ENCODE results near the gene UMAD1. TPM values are rescaled to one million over a fixed set of nuclear protein-coding genes. Genes with fewer than 3 reads are reported as not detected.

The UMAD1 gene
- total and polyA plus RNA-seq, 2 donors (not counting 3 experiments of a cell fraction or from before 2014, with no cell fraction given) = 5.6 to 6.6 TPM

- FAIRE-seq (no peak), DNase-seq (ENCODE audit: low read depth, low spot score) (no peak)
- H3K27me3 ChIP-seq (ENCODE audit: control insufficient read depth in 2 of 2, insufficient read depth in 2 of 2, low read length in 2 of 2) = no peaks in the 10 kb centered on the region
- H3K4me2 ChIP-seq (ENCODE audit: insufficient read depth, low read length) = no peak overlapping the region
- H2AFZ ChIP-seq (ENCODE audit: low read depth, low read length) = no peak overlapping the region
- H3K27ac ChIP-seq (ENCODE audit: insufficient read depth, low read depth, low read length) = no peak overlapping the region
- H3K79me2 ChIP-seq (ENCODE audit: control insufficient read depth, insufficient read depth, low read length) = no peaks in the 10 kb centered on the region
- no peaks in the 10 kb centered on the region for H3K4me1 ChIP-seq (ENCODE audit: control insufficient read depth, extremely low read depth, insufficient read depth, low read length)
- TF ChIP-seq CTCF (IDR thresholded peaks at IDR 0.05; ENCODE audit: extremely low read depth in 1 of 2, insufficient read depth in 1 of 2, low read depth in 1 of 2, low read length in 2 of 2) (no peak), FOS (IDR thresholded peaks at IDR 0.05; ENCODE audit: borderline replicate concordance, insufficient read depth, low read length) (no peak), EZH2 (IDR thresholded peaks at IDR 0.05; ENCODE audit: borderline replicate concordance, low read depth, low read length, severe bottlenecking) (no peak), GATA2 (IDR thresholded peaks at IDR 0.05; ENCODE audit: insufficient read depth, insufficient read length, low read depth, low read length) (no peak), MAX (IDR thresholded peaks at IDR 0.05; ENCODE audit: insufficient read depth, insufficient read length) (no peak), MYC (IDR thresholded peaks at IDR 0.05; ENCODE audit: low read depth, low read length) (no peak), POLR2AphosphoS5 (IDR thresholded peaks at IDR 0.05; ENCODE audit: insufficient read depth, low read depth, low read length) (no peak), JUN (IDR thresholded peaks at IDR 0.05; ENCODE audit: borderline replicate concordance, insufficient read depth, insufficient read length, low read depth) (no peak)
- no peak overlapping the region for H3K9ac ChIP-seq (replicated peaks; ENCODE audit: extremely low read depth, insufficient read depth, low read length)
- no peaks in the 10 kb centered on the region for H3K9me1 ChIP-seq (replicated peaks; ENCODE audit: control insufficient read depth, extremely low read depth, insufficient read depth, low read length)
- no peaks in the 10 kb centered on the region for H3K9me3 ChIP-seq (replicated peaks; ENCODE audit: control insufficient read depth, insufficient read depth, low read length)
- no peaks in the 10 kb centered on the region for H3K36me3 ChIP-seq (ENCODE audit: control insufficient read depth in 2 of 2, extremely low read depth in 1 of 2, insufficient read depth in 2 of 2, low read length in 2 of 2)
- H4K20me1 ChIP-seq (replicated peaks; ENCODE audit: control insufficient read depth, extremely low read depth, insufficient read depth, low read length) = no peaks in the 10 kb centered on the region
- CTCF ChIA-PET = no interaction called here
- dilution Hi-C loops (cut with MboI; ENCODE audit: extremely low pct_ligation_motif_present, low sequenced_read_pairs) = no loop called here
- BruUV-seq (replicated peaks) = no TSS peak
- H3K4me3 ChIP-seq (replicated peaks in 1 of 3; ENCODE audit: insufficient read depth in 1 of 3, low read depth in 1 of 3, low read length in 3 of 3) = no peak overlapping the region
- POLR2A ChIA-PET = no interaction called here
- intact Hi-C loops (cut with micrococcal nuclease) = no loop called here
These were observed 283.3 kb downstream of the UMAD1 start for GRCh38 chr7:7923818-7924217.
